ENCODE measurements around the gene LRRC36.

LRRC36 gene

DNA sequence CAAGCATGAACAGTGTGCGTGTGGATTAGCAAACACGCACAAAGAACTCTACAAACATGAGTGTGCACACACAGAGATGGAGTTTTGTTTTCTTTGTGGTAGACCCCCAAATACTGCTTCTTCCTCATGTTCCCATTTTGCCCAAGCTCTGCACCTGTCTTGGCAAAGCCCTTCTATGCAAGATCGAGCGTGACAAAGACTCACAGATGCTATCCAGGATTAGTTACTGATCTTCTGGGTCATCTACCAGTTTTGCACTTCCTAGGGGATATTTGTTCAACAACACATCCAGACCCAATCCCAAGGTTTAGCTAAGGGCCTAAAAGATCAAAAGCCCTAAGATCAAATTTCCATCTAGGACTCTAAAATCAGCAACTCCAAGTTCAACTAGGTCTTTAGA lies 16.0 kb downstream of the LRRC36 start:
- Histone ChIP-seq H3K9ac (no peak overlapping the region), H3K27me3 (ENCODE audit: insufficient read depth, low read depth) (no peaks in the 10 kb centered on the region), H2AFZ (ENCODE audit: low read depth) (no peak overlapping the region), H3K27ac (no peak overlapping the region), H3K4me1 (ENCODE audit: low read depth, poor library complexity, severe bottlenecking) (no peaks in the 10 kb centered on the region), H3K4me3 (IDR thresholded peaks at IDR 0.05; ENCODE audit: insufficient read depth, low read depth, low read length) (no peak overlapping the region), H4K20me1 (ENCODE audit: insufficient read depth) (no peaks in the 10 kb centered on the region), H3K4me2 (no peak overlapping the region), H3K36me3 (ENCODE audit: insufficient read depth) (no peaks in the 10 kb centered on the region), H3K79me2 (ENCODE audit: insufficient read depth, low read depth) (no peaks in the 10 kb centered on the region)
- TF ChIP-seq CTCF (conservative IDR thresholded peaks at IDR 0.05; ENCODE audit: low read depth, low read length): no peak

DNA sequence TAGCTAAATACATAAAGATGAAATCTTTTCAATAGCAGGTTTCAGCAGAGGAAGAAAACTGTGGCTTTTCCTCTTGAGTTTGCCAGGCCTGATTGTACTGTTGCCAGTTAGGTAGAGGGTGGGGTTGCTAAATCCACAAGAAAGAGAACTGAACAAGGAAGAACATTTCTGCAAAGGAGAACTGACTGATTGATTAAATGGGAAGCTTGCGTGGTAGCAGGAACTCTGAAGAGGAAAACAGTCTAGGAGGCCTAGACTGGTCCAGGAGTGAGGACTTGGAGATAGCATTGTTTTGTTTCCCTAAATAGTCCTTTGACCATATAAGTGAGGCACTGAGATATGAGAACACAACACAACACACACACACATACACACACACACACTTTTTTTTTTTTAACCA lies 18.8 kb downstream of the LRRC36 start:
- no peak overlapping the region for H3K9ac ChIP-seq
- H3K27me3 ChIP-seq (ENCODE audit: insufficient read depth, low read depth): no peaks in the 10 kb centered on the region
- H3K4me2 ChIP-seq: no peak overlapping the region
- H3K36me3 ChIP-seq (ENCODE audit: insufficient read depth): no peaks in the 10 kb centered on the region
- no peaks in the 10 kb centered on the region for H4K20me1 ChIP-seq (ENCODE audit: insufficient read depth)
- no peaks in the 10 kb centered on the region for H3K79me2 ChIP-seq (ENCODE audit: insufficient read depth, low read depth)
- H3K4me3 ChIP-seq (IDR thresholded peaks at IDR 0.05; ENCODE audit: insufficient read depth, low read depth, low read length): no peak overlapping the region
- no peak for TF ChIP-seq CTCF (conservative IDR thresholded peaks at IDR 0.05; ENCODE audit: low read depth, low read length)
- H3K27ac ChIP-seq: no peak overlapping the region
- no peak overlapping the region for H2AFZ ChIP-seq (ENCODE audit: low read depth)
- H3K4me1 ChIP-seq (ENCODE audit: low read depth, poor library complexity, severe bottlenecking): no peaks in the 10 kb centered on the region

- no peaks in the 10 kb centered on the region for H3K79me2 ChIP-seq (ENCODE audit: insufficient read depth, low read depth)
- no peak overlapping the region for H3K27ac ChIP-seq
- H3K36me3 ChIP-seq (ENCODE audit: insufficient read depth): no peaks in the 10 kb centered on the region
- no peak for TF ChIP-seq CTCF (conservative IDR thresholded peaks at IDR 0.05; ENCODE audit: low read depth, low read length)
- H4K20me1 ChIP-seq (ENCODE audit: insufficient read depth): no peaks in the 10 kb centered on the region
- H3K4me2 ChIP-seq: no peak overlapping the region
- no peak overlapping the region for H3K9ac ChIP-seq
- H2AFZ ChIP-seq (ENCODE audit: low read depth): no peak overlapping the region
- H3K4me1 ChIP-seq (ENCODE audit: low read depth, poor library complexity, severe bottlenecking): no peaks in the 10 kb centered on the region
- no peak overlapping the region for H3K4me3 ChIP-seq (IDR thresholded peaks at IDR 0.05; ENCODE audit: insufficient read depth, low read depth, low read length)
- H3K27me3 ChIP-seq (ENCODE audit: insufficient read depth, low read depth): no peaks in the 10 kb centered on the region
Observed at GRCh38 chr16:67346341-67346740, 19.7 kb downstream of the LRRC36 start.

DNA sequence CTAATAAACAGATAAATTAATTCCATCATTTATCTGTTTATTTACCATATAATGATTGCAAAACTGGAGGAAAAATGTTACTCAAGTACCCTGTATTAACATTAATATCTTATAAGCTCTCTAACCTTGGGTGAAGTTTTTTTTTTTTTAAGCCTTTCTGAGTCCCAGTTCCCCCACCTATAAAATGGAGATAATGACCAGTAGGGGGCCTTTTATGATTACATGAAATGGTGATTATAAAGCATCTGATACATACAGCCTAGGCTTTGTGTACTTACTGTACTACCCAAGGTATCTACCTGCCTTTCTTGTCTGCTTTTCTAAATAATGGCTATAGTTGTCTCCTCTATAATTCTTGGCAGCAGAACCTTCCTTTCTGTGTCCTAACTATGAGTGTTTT lies 22.6 kb downstream of the LRRC36 start:
- Histone ChIP-seq H3K36me3 (ENCODE audit: insufficient read depth) (no peaks in the 10 kb centered on the region), H3K4me1 (ENCODE audit: low read depth, poor library complexity, severe bottlenecking) (no peaks in the 10 kb centered on the region)
- peak; percentile 56; the same call in 1 of the 2 replicates for TF ChIP-seq CTCF (conservative IDR thresholded peaks at IDR 0.05; ENCODE audit: low read depth, low read length)

More for the DNA sequence above, 22.6 kb downstream of the LRRC36 start:
- Histone ChIP-seq H3K9ac (no peak overlapping the region), H3K79me2 (ENCODE audit: insufficient read depth, low read depth) (no peaks in the 10 kb centered on the region), H3K27me3 (ENCODE audit: insufficient read depth, low read depth) (no peaks in the 10 kb centered on the region), H2AFZ (ENCODE audit: low read depth) (no peak overlapping the region), H4K20me1 (ENCODE audit: insufficient read depth) (no peaks in the 10 kb centered on the region), H3K4me3 (IDR thresholded peaks at IDR 0.05; ENCODE audit: insufficient read depth, low read depth, low read length) (no peak overlapping the region), H3K27ac (no peak overlapping the region), H3K4me2 (no peak overlapping the region)

Data from KMS-11 (cell line).